ENCODE measurements around the gene NFATC2.

NFATC2 gene

DNA sequence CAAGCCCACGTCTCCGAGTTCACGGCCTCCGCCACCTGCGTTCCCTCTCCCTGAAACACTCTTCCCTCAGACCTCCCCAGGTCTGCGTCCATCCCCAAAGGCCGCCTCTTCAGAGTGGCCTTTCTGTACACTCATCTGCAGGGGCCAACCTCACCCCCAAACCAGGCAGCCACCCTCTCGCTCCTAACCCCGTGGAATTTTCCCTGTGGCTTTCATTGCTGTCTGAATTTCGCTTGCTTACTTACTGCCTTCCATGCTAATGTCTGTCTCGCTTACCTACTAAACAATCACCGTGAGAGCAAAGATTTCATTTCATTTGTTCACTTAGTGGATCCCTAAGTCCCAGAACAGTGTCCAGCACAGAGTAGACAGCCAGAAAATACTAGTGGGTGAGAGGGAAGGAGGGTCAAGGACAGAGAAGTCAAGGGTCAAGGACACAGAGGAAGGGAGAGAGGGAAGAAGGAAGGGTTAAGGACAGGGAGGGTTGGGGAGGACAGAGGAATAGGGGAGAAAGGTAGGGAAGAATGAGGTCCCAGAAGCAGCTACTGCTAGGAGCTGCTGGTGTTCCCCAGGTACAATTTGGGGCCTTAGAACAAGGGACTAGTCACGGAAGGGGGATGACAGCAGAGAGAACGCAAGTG, 114.7 kb downstream of the NFATC2 start:
- no peak for DNase-seq

DNA sequence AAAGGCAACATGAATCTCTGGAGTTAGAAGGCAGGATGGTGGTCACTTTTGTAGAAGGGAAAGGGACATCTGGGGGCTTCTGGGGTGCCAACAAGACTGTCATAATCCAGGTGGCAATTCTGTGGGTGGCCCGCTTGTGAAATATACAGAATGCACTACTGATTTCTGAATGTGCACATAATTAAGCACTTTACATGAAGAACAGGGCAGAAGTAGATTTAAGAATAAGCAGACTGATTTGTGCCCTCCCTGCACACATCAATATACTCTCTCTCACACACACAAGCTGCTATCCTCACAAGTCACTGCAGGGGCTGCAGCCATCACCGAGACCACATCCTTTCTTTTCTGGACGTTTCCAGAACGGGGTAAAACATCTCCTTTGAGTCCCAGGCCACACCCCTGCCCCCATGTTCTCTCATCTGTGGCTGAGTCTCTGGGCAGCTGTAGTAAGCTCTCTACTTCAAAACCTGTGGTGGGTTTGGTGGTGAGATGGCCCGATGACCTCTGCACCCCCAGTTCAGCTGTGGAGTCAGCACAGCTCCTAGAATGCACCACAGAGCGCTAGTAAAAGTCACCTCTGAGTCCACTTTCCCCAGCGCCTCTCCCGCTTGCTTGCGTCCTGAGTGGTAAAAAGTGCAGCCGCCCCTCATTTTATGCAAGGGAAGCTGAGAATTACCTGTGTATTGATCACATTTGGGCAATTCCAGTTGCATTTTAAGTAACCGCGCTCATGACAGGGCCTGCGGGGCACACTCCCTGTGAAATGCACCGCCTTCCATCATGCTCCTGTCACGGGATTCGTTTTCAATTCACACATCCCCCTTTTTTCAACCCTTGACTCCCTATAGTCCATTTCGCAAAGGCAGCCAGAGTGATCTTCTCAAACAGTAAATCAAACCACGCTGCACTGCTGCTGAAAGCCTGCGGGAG, 115.5 kb downstream of the NFATC2 start:
- no peak for DNase-seq

- no peak for DNase-seq
Measured at GRCh38 chr20:51425347-51426106, 117.0 kb downstream of the NFATC2 start.

GRCh38 chr20:51424270-51425117, 118.0 kb downstream of the NFATC2 start:
- no peak for DNase-seq

DNA sequence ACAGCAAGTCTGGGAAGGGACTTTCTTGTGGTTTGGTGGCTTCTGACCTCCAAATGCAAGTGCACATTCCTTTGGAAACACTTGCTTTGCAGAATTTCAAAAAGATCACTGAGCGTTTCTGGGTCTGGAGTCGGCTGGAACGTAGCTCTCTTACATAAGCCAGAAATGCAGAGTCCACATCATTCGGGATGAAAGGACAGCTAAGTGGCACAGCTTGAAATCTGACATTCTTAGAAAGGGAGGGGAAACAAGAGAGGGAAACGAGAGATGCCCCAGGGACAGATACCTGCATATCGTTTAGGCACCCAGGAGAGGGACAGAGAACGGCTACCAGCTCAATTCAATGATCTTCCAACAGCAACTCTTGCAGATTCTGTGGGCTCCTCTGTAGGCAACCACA, 118.7 kb downstream of the NFATC2 start:
- no peak for DNase-seq

DNA sequence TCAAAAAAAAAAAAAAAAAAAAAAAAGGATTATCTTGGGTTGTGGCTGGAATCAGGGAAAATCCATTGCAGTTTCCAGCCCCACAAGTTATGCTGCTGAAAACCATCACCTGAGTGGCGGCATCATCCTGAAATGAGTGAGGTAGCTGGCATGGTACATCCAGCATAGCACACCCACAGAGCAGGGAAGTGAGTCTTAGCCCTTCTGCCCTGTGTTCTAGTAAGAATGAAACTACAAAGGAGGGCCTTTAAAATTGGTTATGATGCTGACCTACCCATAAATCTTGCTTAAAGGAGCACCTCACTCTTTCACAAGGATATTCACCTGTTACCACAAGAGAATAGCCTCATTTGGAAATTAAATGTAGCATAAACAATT, 119.2 kb downstream of the NFATC2 start:
- DNase-seq, result no peak

DNA sequence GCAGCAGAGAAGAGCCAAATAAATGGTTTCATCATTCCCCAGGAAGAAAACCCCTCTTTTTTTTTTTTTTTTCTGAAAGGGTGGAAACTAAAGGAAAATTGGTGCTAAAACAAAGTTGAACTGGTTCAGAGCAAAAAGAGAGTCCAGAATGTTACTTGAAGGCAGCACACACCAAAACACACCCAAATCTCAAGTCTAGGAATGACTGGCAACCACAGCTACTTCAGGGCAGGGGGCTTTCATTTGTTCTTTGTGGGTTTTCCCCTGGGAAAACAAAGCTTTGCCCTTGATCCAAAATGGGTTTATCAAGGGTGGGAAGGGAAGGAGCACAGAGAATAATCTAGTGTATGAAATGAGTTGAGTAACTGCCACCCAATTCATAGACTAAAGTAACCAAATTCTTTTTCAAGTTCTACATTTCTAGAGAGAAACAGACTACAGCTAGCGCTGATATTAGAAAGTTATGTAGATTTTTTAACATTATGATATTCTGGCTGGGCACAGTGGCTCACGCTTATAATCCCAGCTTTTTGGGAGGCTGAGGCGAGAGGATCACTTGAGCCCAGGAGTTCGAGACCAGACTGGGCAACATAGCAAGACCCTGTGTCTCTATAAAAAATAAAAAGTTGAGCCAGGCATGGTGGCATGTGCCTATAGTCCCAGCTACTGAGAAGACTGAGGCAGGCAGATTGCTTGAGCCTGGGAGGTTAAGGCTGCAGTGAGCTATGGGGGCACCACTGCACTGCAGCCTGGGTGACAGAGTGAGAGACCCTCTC, 119.8 kb downstream of the NFATC2 start:
- DNase-seq, result no peak

DNA sequence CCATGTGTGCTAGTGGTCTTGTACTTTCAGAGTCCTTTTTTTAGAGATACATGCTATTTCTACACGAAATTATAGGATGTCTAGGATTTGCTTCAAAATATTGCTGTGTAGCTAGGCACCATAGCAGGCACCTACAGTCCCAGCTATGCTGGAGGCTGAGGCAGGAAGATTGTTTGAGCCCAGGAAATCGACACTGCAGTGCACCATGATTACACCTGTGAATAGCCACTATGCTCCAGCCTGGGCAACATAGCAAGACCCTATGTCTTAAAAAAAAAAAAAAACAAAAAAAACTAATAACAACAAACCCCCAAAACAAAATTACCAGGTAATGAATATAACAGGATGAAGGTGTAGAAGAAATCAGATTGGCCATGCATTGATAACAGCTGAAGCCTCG, 121.7 kb downstream of the NFATC2 start:
- no peak for DNase-seq

DNA sequence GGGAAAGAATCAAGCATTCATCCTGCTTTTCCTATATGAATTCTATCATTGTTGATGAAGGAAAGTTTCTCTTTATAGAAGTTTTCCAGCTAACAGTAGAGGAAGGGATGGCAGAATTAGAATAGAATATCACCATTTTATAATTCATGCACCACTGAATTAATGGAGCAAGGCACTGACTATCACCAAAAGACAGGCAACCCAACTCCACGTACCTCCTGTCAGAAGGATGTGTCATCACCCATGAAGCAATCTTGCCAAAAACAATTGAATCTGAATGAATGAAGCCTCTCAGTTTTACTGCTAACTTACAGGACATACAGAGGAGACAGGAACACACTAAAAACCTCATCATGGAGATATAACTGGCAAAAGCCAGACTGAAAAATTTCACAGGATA, 122.4 kb downstream of the NFATC2 start:
- no peak for DNase-seq

- DNase-seq, result no peak
Measured at GRCh38 chr20:51419646-51420045, 122.9 kb downstream of the NFATC2 start.

GRCh38 chr20:51419231-51419630, 123.3 kb downstream of the NFATC2 start:
- no peak for DNase-seq

DNA sequence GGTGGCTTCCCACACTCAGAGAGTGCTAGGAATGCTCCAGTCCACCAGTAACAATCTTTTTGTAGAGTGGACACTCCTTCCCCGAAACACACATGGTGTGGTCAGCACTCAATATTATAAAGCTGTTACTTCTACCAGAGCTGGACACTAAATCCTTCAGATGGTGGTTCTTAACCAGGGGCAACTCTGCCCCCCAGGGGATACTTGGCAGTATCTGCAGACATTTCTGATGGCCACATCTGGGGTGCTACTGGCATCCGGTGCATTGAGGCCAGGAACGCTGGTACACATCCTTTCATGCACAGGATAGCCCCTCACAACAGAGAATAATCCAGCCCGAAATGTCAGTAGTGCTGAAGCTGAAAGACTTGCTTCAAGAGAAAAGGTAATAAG, 124.4 kb downstream of the NFATC2 start:
- DNase-seq, result no peak

- no peak for DNase-seq
Measured at GRCh38 chr20:51417250-51418136, 125.0 kb downstream of the NFATC2 start.

- DNase-seq, result no peak
Measured at GRCh38 chr20:51416532-51417249, 125.8 kb downstream of the NFATC2 start.

- no peak for DNase-seq
Measured at GRCh38 chr20:51413857-51414256, 128.7 kb downstream of the NFATC2 start.

DNA sequence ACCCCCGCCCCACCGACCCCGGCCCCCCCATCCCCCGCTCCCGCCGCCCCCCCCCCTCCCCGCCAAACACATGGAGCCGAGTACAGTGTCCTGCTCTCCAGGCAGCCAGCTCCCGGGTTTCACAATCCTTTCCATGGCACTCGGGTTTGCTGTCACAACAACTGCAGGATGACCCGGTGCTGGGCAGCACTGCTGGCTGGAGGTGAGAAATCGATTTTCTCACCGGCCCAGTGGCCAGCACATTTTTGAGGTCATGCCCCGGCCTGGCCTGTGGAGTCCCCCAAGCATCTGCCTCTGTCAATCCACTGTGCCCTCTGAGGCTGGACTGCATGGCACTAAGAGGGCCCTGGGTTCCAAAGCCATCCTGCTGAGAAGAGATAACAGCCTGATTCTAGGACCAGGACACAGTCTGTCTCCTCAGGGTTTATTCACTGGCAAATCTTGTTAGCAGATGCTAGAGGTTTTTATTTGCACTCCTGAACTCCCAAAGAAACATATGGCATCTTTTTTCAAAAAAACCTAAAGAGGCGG, 129.5 kb downstream of the NFATC2 start:
- no peak for DNase-seq

DNA sequence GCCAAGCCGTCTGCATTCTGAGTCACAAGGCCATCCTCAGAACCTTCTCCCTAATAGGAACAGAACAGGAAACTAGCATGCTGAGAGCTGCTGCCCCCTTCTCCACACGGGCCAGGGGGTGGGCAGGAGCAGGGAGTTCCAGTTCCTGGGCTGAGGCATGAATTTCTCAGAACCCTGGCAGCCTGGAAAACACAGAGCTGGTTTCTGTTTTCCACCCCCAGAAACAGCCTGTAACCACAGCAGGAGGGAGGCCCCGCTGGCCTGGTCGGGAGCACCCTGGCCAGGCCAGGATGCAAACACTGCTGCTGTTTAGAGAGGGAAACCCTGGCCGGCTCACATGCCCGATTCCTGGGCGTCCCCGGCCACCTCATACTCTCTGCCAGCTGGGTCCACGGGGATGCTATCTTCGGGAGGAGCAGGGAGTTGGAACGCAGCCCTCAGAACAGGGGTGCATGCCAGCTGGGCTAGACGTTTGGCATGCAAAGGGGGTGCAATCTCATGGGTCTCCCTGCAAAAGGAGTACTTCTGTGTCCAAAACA, 130.1 kb downstream of the NFATC2 start:
- no peak for DNase-seq

DNA sequence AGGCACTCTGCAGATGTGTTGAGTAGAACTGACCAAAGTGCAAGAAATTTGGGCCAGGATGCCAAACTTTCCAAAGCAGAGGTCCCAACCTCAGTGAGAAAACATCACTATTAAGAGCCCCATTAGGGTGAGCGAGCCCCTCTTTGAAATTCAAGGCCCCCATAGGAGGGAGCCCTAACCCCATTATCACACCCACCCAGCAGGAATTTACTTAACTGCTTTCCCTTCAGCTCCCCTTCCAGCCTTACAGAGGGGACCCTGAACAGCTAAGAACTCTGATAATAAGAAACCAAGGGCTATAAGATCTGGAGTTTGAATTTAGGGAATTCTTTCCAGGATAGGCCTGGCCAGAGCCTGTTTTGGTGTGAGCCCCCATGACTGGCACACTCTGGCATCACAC, 130.6 kb downstream of the NFATC2 start:
- no peak for DNase-seq

DNA sequence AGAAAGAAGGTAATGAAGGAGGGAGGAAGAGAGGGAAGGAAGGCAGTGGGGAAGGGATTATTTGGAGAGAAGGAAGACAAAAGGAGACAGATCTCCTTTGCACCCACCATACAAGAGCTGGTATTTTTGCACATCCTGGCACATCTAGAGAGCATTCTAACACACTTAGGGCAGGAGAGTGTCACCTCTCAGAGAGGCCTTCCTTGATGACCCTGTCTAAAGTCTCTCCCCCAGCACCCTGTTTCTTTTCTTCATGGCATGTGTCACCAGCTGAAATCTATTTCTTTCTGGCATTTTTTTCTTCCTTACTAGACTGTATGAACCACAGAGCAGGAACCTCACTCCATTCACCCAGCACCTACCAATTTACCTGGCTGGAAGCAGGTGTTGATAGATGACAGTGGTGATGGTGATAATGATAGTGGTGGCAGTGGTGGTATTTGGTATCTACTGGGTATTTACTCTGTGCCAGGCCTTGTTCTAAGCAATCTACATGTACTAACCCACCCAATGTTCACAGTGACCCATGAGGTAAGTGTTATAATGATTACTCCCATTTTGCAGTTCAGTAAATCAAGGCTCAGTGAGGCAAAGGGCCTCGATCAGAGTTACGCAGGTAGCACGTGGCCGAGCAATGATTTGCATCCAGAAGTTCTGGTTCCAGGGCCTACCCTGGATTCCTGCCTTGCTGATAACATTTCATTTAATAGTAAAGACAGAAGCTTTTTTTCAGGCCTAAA, 131.8 kb downstream of the NFATC2 start:
- no peak for DNase-seq

Measured in NCI-H526 (cell line).